HG03103 (cell line): ENCODE data around the gene ASTN2.

ENCODE experiments used
- ATAC-seq: cut with Tn5 transposase; IDR thresholded peaks from one replicate; pipeline ENCODE4 v1.9.1; 2021; ENCODE audit warnings: low read depth; ENCODE audit not compliant: unreplicated experiment

The ASTN2 gene

GRCh38 chr9:116658265-116658664 is 756.6 kb downstream of the ASTN2 start:
- no peak for ATAC-seq

DNA sequence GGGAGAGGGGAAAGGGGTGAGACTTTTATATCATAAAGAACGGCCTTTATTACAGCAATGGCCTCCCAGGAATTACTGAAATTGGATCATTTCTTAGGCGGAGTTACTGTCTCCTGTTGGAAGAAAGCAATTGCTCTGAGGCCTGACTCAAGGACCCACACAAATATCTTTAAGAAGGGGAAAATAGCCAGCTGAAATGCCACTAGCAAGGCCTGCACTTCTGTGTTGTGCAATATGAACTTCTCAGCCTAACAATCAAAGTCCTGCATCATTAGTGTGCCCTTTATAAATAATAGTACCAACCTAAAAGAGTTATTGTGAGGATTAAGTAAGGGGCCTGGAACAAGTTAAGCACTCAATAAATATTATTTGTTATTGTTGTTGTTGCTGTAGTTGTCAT is 757.9 kb downstream of the ASTN2 start:
- no peak for ATAC-seq

DNA sequence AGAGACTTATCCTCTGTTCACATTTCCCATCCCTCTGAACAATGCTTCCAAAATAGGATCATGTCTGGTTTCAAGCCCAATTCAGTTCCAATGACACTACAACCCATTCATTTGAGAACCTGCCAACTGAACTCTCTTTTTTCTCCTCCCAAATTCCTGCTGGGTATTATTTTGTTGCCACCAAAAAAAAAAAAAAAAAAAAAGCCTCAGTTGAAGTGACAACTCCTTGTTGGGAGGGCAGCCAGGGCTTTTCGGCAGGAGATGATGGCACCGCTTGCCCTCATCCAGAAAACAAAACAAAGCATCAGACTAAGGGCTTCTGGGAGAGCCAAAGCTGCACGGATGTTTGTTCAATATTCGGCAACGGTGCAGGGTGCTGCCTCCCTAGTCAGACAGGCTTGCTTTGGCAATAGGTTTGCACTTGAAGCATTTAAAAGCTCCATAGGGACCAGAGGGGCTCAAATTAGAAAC is 758.3 kb downstream of the ASTN2 start:
- ATAC-seq = no peak

DNA sequence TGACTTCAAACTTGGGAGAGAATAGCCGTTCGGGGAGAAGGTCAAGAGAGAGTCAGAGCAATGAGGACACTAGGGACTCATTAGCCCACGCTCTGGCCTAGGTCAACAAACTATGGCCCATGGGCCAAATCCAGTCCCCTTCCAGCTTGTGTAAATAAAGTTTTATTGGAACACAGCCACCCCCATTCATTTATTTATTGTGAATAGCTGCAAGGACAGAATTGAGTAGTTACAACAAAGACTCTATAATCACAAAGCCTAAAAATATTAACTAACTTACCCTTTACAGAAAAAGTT is 760.9 kb downstream of the ASTN2 start:
- ATAC-seq = no peak

- no peak for ATAC-seq
Measured at GRCh38 chr9:116653348-116654058, 761.4 kb downstream of the ASTN2 start.

DNA sequence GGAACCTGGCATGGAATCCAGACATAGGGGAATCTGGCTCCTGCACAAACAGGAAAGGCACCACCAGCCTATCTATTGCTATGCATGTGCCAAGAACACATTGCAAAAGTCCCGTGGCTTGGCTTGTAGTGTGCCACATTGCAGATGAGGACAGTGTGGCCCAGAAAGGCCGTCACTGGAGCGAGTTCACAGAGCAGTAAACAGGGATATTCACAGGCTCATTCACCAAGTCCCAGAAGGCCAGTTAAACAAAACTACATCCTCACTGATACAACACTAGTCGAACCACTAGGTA is 767.4 kb downstream of the ASTN2 start:
- ATAC-seq = no peak

DNA sequence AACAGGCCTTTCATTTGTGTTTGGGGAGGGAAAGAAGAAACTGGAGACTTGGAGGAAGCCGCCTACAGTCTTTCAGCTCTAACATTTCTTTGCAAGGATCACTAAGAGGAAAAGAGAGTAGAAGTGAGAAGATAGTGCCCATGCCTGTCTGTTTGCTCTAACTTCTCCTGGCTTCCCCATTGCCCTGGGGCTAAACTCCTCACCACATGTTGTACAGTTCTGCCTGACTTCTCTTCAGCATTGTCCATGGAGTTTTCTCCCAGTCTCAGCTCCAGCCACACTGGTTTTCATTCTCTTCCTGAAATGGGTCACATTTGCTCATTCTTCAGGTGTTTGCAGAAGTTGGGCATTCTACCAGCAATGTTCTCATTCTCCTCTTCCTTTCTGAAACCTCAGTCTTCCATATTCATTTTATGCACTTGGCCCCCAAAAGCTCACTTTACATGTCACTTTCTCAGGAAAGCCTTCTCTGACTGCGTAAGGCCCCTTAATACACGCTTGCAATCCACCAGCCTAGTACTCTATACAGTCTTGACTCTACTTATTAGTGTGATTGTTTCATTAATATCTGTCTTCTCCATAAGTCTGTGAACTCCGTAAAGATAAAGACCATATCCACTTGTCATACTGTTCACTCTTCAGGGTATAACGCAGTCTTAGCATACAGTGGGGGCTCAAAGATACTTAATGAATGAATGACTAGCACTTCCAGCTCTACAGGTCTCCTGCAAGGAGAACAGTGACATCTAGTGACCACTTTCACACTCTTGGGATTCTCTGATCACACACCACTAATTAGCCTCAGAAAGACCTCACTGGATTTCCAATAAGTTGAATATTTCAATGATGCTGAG is 768.0 kb downstream of the ASTN2 start:
- no peak for ATAC-seq

DNA sequence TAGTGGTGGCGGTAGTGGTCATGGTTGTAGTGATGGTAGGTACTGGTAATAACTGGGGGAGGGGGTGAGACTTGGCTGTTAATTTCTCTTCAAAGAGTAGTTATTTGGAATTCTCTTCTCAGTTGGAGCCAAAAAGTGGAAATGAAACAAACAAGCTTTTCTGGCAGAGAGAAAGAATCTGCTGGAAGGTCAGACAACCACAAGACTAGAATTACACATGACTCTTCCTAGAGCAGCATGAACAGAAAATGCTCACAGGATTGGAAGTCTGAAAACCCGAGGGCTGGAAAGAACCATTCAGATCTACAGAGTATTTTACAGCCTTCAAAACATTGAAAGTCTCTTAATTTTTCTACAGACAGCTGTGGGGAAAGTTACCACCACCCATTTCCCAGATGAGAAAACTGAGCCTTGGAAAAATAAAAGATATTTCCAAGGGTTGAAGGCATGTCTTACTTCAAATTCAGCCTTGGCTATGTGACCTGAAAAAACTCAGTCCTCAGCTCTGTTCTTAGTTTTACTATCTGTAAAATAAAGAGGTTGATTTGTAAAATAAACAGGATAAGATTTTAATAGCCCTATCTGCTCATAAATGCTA is 770.7 kb downstream of the ASTN2 start:
- no peak for ATAC-seq

GRCh38 chr9:116643691-116644090 is 771.2 kb downstream of the ASTN2 start:
- no peak for ATAC-seq

GRCh38 chr9:116641292-116642059 is 773.4 kb downstream of the ASTN2 start:
- no peak for ATAC-seq

GRCh38 chr9:116639251-116639741 is 775.6 kb downstream of the ASTN2 start:
- ATAC-seq = no peak

DNA sequence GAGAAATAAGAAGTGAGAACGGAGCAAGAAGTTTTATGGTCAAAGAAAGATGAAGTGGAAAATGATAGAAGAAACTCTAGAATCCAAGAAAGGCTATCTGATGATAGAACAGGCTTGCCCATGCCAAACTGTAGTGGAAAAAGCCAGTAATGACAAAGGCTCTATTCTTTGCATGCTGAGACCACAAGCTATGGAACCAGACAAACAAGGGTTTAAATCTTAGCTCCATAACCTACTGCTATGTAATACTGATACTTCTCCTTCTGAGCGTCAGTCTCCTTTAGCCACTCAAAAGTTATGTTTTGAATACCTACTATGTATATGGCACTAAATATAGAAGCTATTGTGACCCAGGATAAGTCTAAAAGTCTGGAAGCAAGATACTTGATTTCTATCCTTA is 778.9 kb downstream of the ASTN2 start:
- no peak for ATAC-seq

- no peak for ATAC-seq
Measured at GRCh38 chr9:116632990-116633838, 781.6 kb downstream of the ASTN2 start.

DNA sequence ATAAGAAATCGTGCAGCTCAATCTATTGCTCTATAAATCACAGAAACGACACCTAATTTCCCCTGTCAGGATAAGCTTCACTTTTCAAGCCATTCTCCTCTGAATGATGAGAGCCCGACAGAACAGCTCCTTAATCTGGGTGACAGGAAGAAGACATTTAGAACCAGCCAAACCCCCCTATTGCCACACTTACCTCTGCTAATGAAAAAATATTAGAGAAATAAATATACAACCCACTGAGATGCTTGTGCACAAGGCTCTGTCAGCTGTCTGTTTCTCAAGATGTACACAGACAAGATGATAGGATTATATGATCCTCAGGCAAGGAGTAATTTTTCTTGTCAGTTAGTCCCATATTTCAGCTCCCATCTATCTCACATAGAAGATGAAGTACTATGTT is 785.2 kb downstream of the ASTN2 start:
- ATAC-seq = no peak

DNA sequence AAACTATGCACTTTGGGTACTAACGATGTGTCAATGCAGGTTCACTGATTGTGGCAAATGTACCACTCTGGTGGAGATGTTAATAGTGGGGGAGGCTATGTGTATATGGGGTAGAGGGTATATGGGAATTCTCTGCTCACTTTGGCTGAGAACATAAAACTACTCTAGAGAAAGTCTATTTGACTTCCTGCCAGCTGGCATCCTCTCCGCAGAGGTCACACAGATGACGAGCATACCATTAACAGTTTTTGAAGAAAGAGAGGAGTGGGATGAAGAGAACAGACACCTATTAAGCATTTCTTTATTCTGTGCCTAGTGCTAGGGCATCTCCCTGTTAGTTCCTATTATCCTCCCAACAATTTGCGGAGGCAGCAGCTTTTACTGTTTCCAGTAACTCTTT is 786.1 kb downstream of the ASTN2 start:
- no peak for ATAC-seq

- no peak for ATAC-seq
Measured at GRCh38 chr9:116627433-116627832, 787.4 kb downstream of the ASTN2 start.

DNA sequence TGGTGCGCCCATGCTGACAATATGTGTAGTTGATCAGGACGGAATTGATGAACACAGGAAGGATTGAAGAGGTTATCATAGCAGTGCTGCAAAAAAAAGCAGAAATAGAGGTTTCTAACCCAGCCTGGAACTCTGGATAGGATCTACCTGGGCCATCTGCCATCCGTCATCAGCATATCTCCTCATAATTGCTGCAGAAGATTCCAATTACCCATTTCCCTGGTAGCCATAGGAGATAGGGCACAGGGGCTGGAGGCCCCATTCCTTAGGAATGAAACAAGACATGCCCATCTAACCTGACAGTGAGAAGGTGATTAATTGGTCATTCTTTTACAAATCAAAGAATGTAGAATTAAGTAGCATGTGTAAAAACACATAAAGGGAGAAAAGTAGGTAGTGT is 788.1 kb downstream of the ASTN2 start:
- no peak for ATAC-seq

DNA sequence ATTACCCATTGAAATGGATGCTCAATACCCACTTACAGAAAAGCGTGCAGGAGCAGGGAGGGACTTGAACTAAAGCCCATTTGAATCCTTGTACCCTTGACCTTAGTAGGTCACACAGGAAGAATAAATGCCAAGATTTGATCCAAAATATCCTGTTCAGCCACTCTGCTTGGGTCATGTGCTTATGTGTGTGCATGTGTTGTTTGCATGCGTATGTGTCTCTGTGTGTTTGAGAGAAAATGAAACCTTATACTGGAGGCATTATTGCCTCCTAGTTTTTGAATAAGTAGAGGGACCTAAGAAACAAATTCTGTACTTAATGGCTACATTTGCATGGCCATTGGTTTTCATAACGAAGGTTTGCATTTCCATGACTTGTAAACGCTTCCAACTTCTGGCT is 791.1 kb downstream of the ASTN2 start:
- ATAC-seq = no peak

DNA sequence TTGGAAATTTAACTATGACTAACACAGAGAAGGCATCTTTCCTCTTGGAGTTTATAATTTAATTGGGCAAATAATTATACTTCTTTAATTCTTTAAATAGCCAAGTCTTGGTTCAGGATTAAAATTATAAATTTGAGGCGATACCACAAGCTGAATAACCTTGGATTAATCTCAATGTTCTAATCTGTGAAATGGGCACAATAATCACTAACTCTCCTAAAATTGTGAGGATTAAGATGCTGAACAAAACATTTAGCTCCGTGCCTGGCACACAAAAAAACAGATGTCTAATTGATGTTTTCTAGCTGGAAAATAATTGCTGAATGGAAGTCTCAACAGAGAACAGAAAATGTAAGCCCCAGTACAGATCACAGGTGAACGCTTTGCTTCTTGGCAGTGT is 797.5 kb downstream of the ASTN2 start:
- ATAC-seq = no peak

DNA sequence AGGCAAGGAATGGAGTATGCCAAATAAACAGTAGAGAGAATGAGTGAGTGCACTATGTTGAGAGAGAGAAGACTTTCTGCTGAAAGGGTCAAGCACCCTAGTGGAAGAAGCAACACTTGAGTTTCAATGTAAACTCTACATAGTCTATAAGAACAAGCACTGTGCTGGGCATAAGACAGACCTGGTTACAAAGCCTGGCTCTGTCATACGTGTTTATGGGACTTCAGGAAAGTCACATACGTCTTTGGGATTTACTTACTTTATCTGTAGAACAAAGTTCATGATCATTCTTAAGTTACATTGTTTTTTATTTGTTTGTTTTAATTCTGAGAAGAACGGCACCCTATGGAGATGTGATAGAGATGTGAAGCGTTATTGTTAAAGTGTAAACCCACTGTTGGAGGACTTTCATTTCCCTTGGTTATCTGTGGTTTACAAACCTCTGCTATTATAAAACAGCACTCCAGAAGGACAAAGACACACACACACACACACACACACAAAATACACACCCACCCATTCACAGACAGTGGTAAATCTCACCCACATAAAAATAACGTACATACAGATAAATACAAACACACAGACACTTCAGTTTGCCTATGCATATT is 798.4 kb downstream of the ASTN2 start:
- ATAC-seq = no peak
